Measurements from ENCODE around the gene ALG10. TPM values are rescaled to one million over a fixed set of nuclear protein-coding genes. Genes with fewer than 3 reads are reported as not detected.

ALG10 gene, protein sequence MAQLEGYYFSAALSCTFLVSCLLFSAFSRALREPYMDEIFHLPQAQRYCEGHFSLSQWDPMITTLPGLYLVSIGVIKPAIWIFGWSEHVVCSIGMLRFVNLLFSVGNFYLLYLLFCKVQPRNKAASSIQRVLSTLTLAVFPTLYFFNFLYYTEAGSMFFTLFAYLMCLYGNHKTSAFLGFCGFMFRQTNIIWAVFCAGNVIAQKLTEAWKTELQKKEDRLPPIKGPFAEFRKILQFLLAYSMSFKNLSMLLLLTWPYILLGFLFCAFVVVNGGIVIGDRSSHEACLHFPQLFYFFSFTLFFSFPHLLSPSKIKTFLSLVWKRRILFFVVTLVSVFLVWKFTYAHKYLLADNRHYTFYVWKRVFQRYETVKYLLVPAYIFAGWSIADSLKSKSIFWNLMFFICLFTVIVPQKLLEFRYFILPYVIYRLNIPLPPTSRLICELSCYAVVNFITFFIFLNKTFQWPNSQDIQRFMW
- total RNA-seq: 6.2 and 8.0 TPM in 2 replicates

DNA sequence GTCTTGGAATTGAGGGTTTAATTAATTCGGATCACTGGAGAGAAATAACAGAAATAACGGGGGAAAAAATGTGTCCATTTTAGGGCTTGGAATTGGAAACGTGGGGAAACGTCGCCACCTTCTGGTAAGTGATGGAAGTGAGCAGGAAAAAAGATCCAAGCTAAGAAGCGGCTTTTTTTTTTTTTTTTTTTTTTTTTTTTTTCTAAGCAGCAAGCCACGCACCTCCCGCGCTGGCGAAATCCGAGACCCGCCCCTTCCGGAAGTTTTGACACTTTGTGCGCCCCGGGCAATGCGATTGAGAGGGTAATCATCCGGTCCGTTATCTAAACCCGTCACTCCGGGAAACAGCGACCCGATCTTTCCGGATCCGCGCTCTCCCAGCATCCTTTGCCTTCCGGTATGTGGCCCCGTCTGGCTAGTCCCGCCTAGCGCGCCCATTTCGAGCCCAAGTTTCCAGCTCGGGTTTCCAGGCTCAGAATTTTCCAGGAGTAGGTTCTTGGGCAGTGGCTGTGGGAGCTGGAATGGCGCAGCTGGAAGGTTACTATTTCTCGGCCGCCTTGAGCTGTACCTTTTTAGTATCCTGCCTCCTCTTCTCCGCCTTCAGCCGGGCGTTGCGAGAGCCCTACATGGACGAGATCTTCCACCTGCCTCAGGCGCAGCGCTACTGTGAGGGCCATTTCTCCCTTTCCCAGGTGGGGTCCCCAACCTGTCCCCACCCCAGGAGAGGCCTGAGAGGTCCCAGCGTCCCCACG is at the start of gene ALG10:
TSS of gene ALG10 (plus strand) at position 418 of the 752 bp plus-strand sequence. CDS start at position 522, 104 bp downstream.

Data from tracheal epithelial cell (primary cell).